Measurements from ENCODE around the gene GLB1L3.
"Not testable (repeated sequence)": the region's sequence is repeated elsewhere in the genome, so short reads cannot be mapped to it uniquely, and the experiment has no call there.

Gene GLB1L3

GRCh38 chr11:134276396-134277182, 410 bp downstream of the GLB1L3 start:
- H3F3A ChIP-seq (ENCODE audit: low read depth) = peaks cover 2% of the 10 kb centered on the region; the same call in 1 of the 2 replicates
- H3K36me3 ChIP-seq (ENCODE audit: insufficient read depth, low read length) = no peaks in the 10 kb centered on the region
- no peak for TF ChIP-seq EZH2phosphoT487 (IDR thresholded peaks at IDR 0.05; ENCODE audit: borderline replicate concordance)
- TF ChIP-seq CTCF (conservative IDR thresholded peaks at IDR 0.05; ENCODE audit: low read length) = no peak; the same call in 1 of the 2 replicates
- H3K27me3 ChIP-seq (ENCODE audit: insufficient read depth, low read length, poor library complexity, severe bottlenecking) = no peaks in the 10 kb centered on the region
- peak overlapping the region; percentile 93 for H2AFZ ChIP-seq (ENCODE audit: low read length)
- H3K4me2 ChIP-seq (ENCODE audit: low read depth, low read length, poor library complexity, severe bottlenecking) = peak overlapping the region; percentile 89
- H3K9ac ChIP-seq (ENCODE audit: low read depth, low read length, poor library complexity, severe bottlenecking) = no peak overlapping the region
- peak overlapping the region; percentile 78 for H3K4me3 ChIP-seq (ENCODE audit: low read length, poor library complexity, severe bottlenecking)
- peaks cover 36% of the 10 kb centered on the region for H3K4me1 ChIP-seq (ENCODE audit: insufficient read depth, low read length, poor library complexity, severe bottlenecking)
- no peaks in the 10 kb centered on the region for H3K9me3 ChIP-seq (ENCODE audit: insufficient read depth, low read depth, low read length)
- no peaks in the 10 kb centered on the region for H3K9me2 ChIP-seq (replicated peaks; ENCODE audit: low read depth, low read length)
- peaks cover 34% of the 10 kb centered on the region for H3K79me2 ChIP-seq (ENCODE audit: insufficient read depth, low read length)
- no peaks in the 10 kb centered on the region for H4K20me1 ChIP-seq (ENCODE audit: insufficient read depth, low read length, poor library complexity, severe bottlenecking)

- no peaks in the 10 kb centered on the region for H4K20me1 ChIP-seq (ENCODE audit: insufficient read depth, low read length, poor library complexity, severe bottlenecking)
- no peak for TF ChIP-seq EZH2phosphoT487 (IDR thresholded peaks at IDR 0.05; ENCODE audit: borderline replicate concordance)
- TF ChIP-seq CTCF (conservative IDR thresholded peaks at IDR 0.05; ENCODE audit: low read length) = no peak
- no peaks in the 10 kb centered on the region for H3K27me3 ChIP-seq (ENCODE audit: insufficient read depth, low read length, poor library complexity, severe bottlenecking)
- H3K4me3 ChIP-seq (ENCODE audit: low read length, poor library complexity, severe bottlenecking) = no peak overlapping the region
- H3F3A ChIP-seq (ENCODE audit: low read depth) = peaks cover 2% of the 10 kb centered on the region; the same call in 1 of the 2 replicates
- no peak overlapping the region for H2AFZ ChIP-seq (ENCODE audit: low read length)
- H3K9ac ChIP-seq (ENCODE audit: low read depth, low read length, poor library complexity, severe bottlenecking) = no peak overlapping the region
- peaks cover 28% of the 10 kb centered on the region for H3K79me2 ChIP-seq (ENCODE audit: insufficient read depth, low read length)
- no peaks in the 10 kb centered on the region for H3K9me2 ChIP-seq (replicated peaks; ENCODE audit: low read depth, low read length)
- H3K4me1 ChIP-seq (ENCODE audit: insufficient read depth, low read length, poor library complexity, severe bottlenecking) = peaks cover 30% of the 10 kb centered on the region
- H3K36me3 ChIP-seq (ENCODE audit: insufficient read depth, low read length) = no peaks in the 10 kb centered on the region
- no peak overlapping the region for H3K4me2 ChIP-seq (ENCODE audit: low read depth, low read length, poor library complexity, severe bottlenecking)
- no peaks in the 10 kb centered on the region for H3K9me3 ChIP-seq (ENCODE audit: insufficient read depth, low read depth, low read length)
Observed at GRCh38 chr11:134277183-134278001, 1.2 kb downstream of the GLB1L3 start.

- no peak overlapping the region for H3K9ac ChIP-seq (ENCODE audit: low read depth, low read length, poor library complexity, severe bottlenecking)
Observed at GRCh38 chr11:134278356-134278755, 2.2 kb downstream of the GLB1L3 start.

GRCh38 chr11:134281635-134282034, 5.5 kb downstream of the GLB1L3 start:
- H3K27me3 ChIP-seq (ENCODE audit: insufficient read depth, low read length, poor library complexity, severe bottlenecking); H3F3A ChIP-seq (ENCODE audit: low read depth); H3K4me2 ChIP-seq (ENCODE audit: low read depth, low read length, poor library complexity, severe bottlenecking); H3K9me2 ChIP-seq (replicated peaks; ENCODE audit: low read depth, low read length); H3K79me2 ChIP-seq (ENCODE audit: insufficient read depth, low read length); H3K4me1 ChIP-seq (ENCODE audit: insufficient read depth, low read length, poor library complexity, severe bottlenecking); H3K36me3 ChIP-seq (ENCODE audit: insufficient read depth, low read length); H4K20me1 ChIP-seq (ENCODE audit: insufficient read depth, low read length, poor library complexity, severe bottlenecking); H3K9ac ChIP-seq (ENCODE audit: low read depth, low read length, poor library complexity, severe bottlenecking); H3K9me3 ChIP-seq (ENCODE audit: insufficient read depth, low read depth, low read length); H3K4me3 ChIP-seq (ENCODE audit: low read length, poor library complexity, severe bottlenecking); H2AFZ ChIP-seq (ENCODE audit: low read length): not testable (repeated sequence)

More at GRCh38 chr11:134278356-134278755, 2.2 kb downstream of the GLB1L3 start:
- Histone ChIP-seq H3K9me2 (replicated peaks; ENCODE audit: low read depth, low read length) (no peaks in the 10 kb centered on the region), H3K4me3 (ENCODE audit: low read length, poor library complexity, severe bottlenecking) (no peak overlapping the region), H3K36me3 (ENCODE audit: insufficient read depth, low read length) (no peaks in the 10 kb centered on the region), H3K9me3 (ENCODE audit: insufficient read depth, low read depth, low read length) (no peaks in the 10 kb centered on the region), H3K4me1 (ENCODE audit: insufficient read depth, low read length, poor library complexity, severe bottlenecking) (peaks cover 20% of the 10 kb centered on the region), H2AFZ (ENCODE audit: low read length) (no peak overlapping the region), H3K27me3 (ENCODE audit: insufficient read depth, low read length, poor library complexity, severe bottlenecking) (no peaks in the 10 kb centered on the region), H3F3A (ENCODE audit: low read depth) (no peaks in the 10 kb centered on the region), H4K20me1 (ENCODE audit: insufficient read depth, low read length, poor library complexity, severe bottlenecking) (no peaks in the 10 kb centered on the region), H3K4me2 (ENCODE audit: low read depth, low read length, poor library complexity, severe bottlenecking) (no peak overlapping the region), H3K79me2 (ENCODE audit: insufficient read depth, low read length) (peaks cover 20% of the 10 kb centered on the region)
- no peak for TF ChIP-seq EZH2phosphoT487 (IDR thresholded peaks at IDR 0.05; ENCODE audit: borderline replicate concordance)
